ENCODE data around the gene FMO5. TPM values are rescaled to one million over a fixed set of nuclear protein-coding genes. Genes with fewer than 3 reads are reported as not detected.
A peak's percentile ranks its signal among the peaks of the same experiment; 100 is the strongest.

The FMO5 gene
- total RNA-seq, 6 experiments from 2014 or later = 55.0 to 482 (median 99.6) TPM

- Histone ChIP-seq H3K9me3 (no peaks in the 10 kb centered on the region), H3K36me3 (peaks cover 0 to 14% (median 4%) of the 10 kb centered on the region in 4 donors), H3K4me1 (peaks cover 0 to 8% (median 2%) of the 10 kb centered on the region in 4 donors), H3K4me3 (no peak overlapping the region), H3K27me3 (no peaks in the 10 kb centered on the region), H3K27ac (no peak overlapping the region)
- DNase-seq (no peak), ATAC-seq (peak; percentile 21 to 63 (median 52))
- intact Hi-C loops (cut with DNase I) = no loop called here
- TF ChIP-seq POLR2A (IDR thresholded peaks at IDR 0.05) (no peak), CTCF (IDR thresholded peaks at IDR 0.05) (no peak)
- WGBS (ENCODE audit: insufficient coverage, low coverage, low lambda C conversion rate, missing lambda C conversion rate) = 69% methylated on average over 3 of the region's 3 CpGs
Measured at GRCh38 chr1:147152772-147153171, 72.4 kb downstream of the FMO5 start.

- Histone ChIP-seq H3K9me3 (no peaks in the 10 kb centered on the region), H3K27me3 (no peaks in the 10 kb centered on the region), H3K4me3 (no peak overlapping the region), H3K36me3 (peaks cover 0 to 7% (median 3%) of the 10 kb centered on the region in 4 donors), H3K27ac (no peak overlapping the region), H3K4me1 (peaks cover 0 to 8% (median 2%) of the 10 kb centered on the region in 4 donors)
- intact Hi-C loops (cut with DNase I) = no loop called here
- ATAC-seq (no peak), DNase-seq (no peak)
- TF ChIP-seq POLR2A (IDR thresholded peaks at IDR 0.05) (no peak), CTCF (IDR thresholded peaks at IDR 0.05) (no peak)
- WGBS (ENCODE audit: insufficient coverage, low coverage, low lambda C conversion rate, missing lambda C conversion rate) = 100% methylated on average over 1 of the region's 1 CpG
Measured at GRCh38 chr1:147151244-147151643, 73.9 kb downstream of the FMO5 start.

- WGBS (ENCODE audit: insufficient coverage, low coverage, low lambda C conversion rate, missing lambda C conversion rate) = 82% methylated on average over 2 of the region's 2 CpGs
- DNase-seq (no peak), ATAC-seq (no peak)
- H3K27me3 ChIP-seq = no peaks in the 10 kb centered on the region
- H3K4me1 ChIP-seq = no peaks in the 10 kb centered on the region
- no peak overlapping the region for H3K4me3 ChIP-seq
- intact Hi-C loops (cut with DNase I) = no loop called here
- no peak overlapping the region for H3K27ac ChIP-seq
- H3K36me3 ChIP-seq = no peaks in the 10 kb centered on the region
- TF ChIP-seq POLR2A (IDR thresholded peaks at IDR 0.05) = no peak
- TF ChIP-seq CTCF (IDR thresholded peaks at IDR 0.05) = no peak
- H3K9me3 ChIP-seq = no peaks in the 10 kb centered on the region
Measured at GRCh38 chr1:147142886-147143285, 82.3 kb downstream of the FMO5 start.

Other genes with a start within 250 kb of the FMO5 start
- 10 to 100 TPM; 10.8 to 54.0 (median 25.9) TPM for gene PRKAB2, start 52.9 kb downstream of the FMO5 start, total RNA-seq
- gene CHD1L, start 17.3 kb upstream of the FMO5 start, total RNA-seq = 10 to 100 TPM; 21.7 to 34.3 (median 28.8) TPM

Data from right lobe of liver (tissue), 6 donors.